DMS 273 (cell line): ENCODE results near the gene ZNF148.
A peak's percentile ranks its signal among the peaks of the same experiment; 100 is the strongest.

Source experiments
- DNase-seq: peaks from one replicate; lab custom pipeline; 2025; ENCODE audit not compliant: unreplicated experiment; lab: John Stamatoyannopoulos, UW

The ZNF148 gene

GRCh38 chr3:125334675-125335560, 40.2 kb downstream of the ZNF148 start:
- no peak for DNase-seq

DNA sequence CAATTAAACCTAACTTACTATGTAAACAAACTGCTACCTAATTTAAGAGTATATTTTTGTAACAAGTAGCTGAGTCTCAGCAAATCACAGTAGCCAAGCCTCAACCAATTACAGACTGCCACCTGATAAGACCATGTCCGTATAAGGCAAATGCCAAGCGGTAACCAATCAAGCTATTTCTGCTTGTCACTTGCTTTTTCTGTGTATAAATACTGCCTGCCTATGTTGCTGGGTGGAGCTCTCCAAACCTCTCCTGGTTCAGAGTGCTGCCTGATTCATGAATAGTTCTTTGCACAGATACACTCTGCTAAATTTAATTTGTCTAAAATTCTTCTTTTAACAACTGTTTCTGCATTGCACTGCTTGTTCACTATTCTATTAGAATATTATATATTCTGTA, 42.6 kb downstream of the ZNF148 start:
- peak; percentile 35 for DNase-seq

DNA sequence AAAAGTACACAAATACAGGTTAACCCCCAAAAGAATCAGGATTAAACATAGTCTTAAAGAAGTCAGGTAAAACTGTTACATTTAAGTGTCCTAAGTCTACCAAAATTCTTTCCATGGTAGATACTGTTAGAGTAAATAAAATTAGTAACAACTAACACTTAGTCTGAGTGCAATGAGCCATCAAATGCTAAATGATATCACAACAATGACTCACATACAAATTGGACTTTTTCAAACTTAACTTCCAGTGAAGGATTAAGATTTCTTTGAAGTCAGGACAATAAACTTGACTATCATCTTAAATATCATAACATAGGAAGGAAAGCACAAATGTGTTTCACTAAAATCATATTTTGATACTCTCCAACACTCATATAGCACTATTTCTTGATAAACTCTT, 43.9 kb downstream of the ZNF148 start:
- no peak for DNase-seq

DNA sequence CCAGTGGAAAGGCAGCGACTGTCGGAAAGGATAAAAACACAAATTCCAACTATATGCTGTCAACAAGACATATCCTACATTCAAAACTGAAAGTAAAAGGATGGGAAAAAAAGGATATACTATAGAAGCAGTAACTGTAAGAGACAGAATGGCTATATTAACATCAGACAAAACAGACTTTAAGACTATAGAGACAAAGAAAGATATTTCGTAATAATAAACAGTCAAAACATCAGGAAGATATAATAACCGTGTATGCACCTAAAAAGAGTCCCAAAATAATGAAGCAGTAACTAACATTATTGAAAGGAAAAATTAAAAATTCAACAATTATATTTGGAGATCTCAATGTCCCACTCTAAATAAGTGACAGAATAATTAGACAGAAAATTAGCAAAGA, 48.2 kb downstream of the ZNF148 start:
- DNase-seq = no peak

DNA sequence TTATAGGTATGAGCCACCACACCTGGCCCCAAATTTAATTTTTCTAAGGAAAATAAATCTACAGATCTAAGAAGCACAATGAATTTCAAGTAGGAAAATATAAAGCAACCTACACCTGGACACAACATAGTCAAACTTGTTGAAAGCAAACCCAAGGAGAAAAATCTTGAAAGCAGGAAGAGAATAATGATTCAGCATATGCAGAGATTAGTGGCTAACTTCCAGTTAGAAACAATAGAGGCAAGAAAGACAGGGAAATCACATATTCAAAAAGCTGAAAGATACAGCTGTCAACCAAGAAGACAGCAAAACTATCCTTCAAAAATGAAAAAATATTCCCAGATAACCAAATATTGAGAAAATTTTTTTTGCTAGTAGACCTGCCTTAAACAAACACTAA, 49.4 kb downstream of the ZNF148 start:
- no peak for DNase-seq

DNA sequence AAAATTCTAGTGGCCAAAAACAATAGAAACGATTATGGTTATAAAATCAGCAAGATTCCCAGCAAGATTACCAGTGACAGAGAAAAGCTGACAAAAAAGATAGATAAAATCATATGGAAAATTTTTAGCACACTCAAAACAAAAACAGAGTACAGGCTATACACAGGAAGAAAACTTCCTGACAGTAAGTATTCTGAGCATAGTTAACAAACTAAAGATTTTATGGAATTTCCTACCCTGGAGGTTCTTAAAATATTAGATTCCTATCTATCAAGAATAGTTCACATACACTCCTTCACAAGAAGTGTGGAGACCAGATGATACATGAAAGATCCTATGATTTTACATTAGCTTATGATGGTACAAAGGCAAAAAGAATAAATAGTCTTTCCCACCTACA, 50.8 kb downstream of the ZNF148 start:
- no peak for DNase-seq

GRCh38 chr3:125322917-125323316, 52.2 kb downstream of the ZNF148 start:
- no peak for DNase-seq

GRCh38 chr3:125322166-125322565, 53.0 kb downstream of the ZNF148 start:
- peak; percentile 98 for DNase-seq

DNA sequence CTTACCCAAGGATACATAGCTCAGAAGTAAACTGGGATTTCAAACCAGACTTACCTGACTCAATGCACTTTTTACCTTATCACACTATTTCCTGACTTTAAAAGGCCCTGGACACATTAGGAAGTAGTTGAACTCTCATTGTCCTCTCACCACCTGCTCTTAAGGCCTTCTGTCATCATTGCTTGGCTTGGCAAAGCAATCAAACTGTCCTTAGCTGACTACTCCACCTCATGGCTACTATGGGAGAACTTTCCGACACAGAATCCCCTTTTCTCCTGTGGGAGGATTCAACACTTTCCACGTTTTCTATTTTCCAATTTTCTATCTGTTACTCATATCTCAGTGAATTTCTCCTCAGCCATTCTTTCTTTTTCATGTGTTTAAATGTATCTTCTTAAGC, 55.4 kb downstream of the ZNF148 start:
- peak; percentile 26 for DNase-seq

- no peak for DNase-seq
These were observed 56.3 kb downstream of the ZNF148 start for GRCh38 chr3:125318871-125319270.

GRCh38 chr3:125318167-125318865, 56.8 kb downstream of the ZNF148 start:
- no peak for DNase-seq

GRCh38 chr3:125317761-125318160, 57.4 kb downstream of the ZNF148 start:
- no peak for DNase-seq

DNA sequence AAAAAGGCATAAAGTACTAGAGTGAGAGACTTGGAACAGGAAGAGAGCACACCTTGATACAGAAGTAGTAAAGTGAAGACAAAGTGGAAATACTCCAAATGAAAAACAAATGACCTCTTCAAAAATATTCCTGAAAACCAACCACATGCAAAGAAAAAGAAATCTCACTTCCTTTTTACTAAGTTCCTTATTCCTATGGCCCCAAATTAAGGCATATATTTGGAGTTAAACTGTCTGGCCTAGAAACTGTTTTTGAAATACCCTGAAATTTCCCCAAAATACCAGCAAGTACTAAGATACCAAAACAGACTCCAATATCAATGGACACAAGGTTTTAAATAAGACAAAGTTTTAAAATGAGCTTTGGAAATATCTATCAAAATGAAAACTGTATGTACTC, 58.2 kb downstream of the ZNF148 start:
- no peak for DNase-seq

GRCh38 chr3:125316246-125316645, 58.9 kb downstream of the ZNF148 start:
- no peak for DNase-seq

- no peak for DNase-seq
These were observed 62.0 kb downstream of the ZNF148 start for GRCh38 chr3:125313060-125313635.

GRCh38 chr3:125310623-125311081, 64.5 kb downstream of the ZNF148 start:
- DNase-seq = no peak

GRCh38 chr3:125309476-125309875, 65.6 kb downstream of the ZNF148 start:
- no peak for DNase-seq

- DNase-seq = no peak
These were observed 68.5 kb downstream of the ZNF148 start for GRCh38 chr3:125306620-125307019.

- no peak for DNase-seq
These were observed 72.2 kb downstream of the ZNF148 start for GRCh38 chr3:125302932-125303331.

GRCh38 chr3:125300416-125300815, 74.7 kb downstream of the ZNF148 start:
- no peak for DNase-seq

- DNase-seq = no peak
These were observed 80.7 kb downstream of the ZNF148 start for GRCh38 chr3:125294411-125294810.

- no peak for DNase-seq
These were observed 83.1 kb downstream of the ZNF148 start for GRCh38 chr3:125292015-125292414.
